ENCODE results near the gene UBR1.

- TF ChIP-seq CTCF (conservative IDR thresholded peaks at IDR 0.05; ENCODE audit: low read depth, low read length) (no peak), EZH2 (IDR thresholded peaks at IDR 0.05; ENCODE audit: borderline replicate concordance, low read depth, low read length, poor library complexity, severe bottlenecking) (no peak)
Measured at GRCh38 chr15:42986693-42987342, 119.0 kb downstream of the UBR1 start.

All from A673 (cell line).